ENCODE results near the gene LIPG. TPM values are rescaled to one million over a fixed set of nuclear protein-coding genes. Genes with fewer than 3 reads are reported as not detected.
"Not testable (repeated sequence)": the region's sequence is repeated elsewhere in the genome, so short reads cannot be mapped to it uniquely, and the experiment has no call there.

Gene LIPG
- total RNA-seq, 1 experiment from 2014 or later: 44.0 TPM

DNA sequence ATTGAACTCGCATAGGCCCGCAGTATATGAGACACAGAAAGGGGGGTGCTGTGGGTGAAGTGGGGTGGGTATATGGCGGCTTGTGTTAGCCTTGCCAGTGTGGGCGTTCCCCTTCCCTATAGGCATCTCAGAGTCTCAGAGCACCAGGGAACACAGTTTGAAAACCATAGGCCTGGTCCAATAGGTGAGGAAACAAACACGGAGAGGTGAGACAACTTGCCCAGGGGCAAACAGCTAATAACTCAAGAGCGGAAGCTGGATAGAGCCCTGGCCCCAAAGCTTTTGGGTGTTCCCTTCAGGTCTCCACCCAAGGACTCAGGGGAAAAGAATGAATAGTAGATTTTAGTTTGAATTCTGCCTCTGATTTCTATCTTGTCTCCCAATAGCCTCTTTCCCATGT, 7.9 kb downstream of the LIPG start:
- CTCF ChIA-PET: no interaction called here
- no TSS peak for BruUV-seq (replicated peaks)

DNA sequence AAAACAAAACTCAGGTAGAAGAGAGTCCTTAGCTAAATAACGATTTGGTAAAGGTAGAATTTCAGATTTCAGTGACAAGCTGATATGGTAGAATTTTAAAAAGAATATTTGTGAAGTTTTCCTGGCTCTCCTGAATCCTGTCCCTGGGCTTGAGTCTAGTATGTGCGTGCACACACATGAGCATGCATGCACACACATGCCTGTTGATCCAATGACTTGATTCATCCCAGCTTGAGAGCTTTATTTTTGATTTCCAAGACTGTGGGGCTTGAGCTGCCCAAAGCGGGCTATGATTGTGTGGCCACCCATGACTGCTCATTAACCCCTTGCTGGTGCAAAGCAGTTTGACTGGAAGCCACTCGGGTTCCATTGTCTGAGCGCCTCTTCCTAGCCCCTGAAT, 9.0 kb downstream of the LIPG start:
- CTCF ChIA-PET: no interaction called here
- no peaks in the 10 kb centered on the region for H3K4me1 Mint-ChIP-seq (ENCODE audit: low read depth, unreplicated experiment)
- no peaks in the 10 kb centered on the region for H3K27me3 Mint-ChIP-seq (ENCODE audit: unreplicated experiment)
- intact Hi-C loops (cut with micrococcal nuclease; ENCODE audit: unreplicated experiment): no loop called here
- TF ChIP-seq CTCF (IDR thresholded peaks at IDR 0.05; ENCODE audit: unreplicated experiment): no peak
- no peak overlapping the region for H3K27ac Mint-ChIP-seq (ENCODE audit: unreplicated experiment)
- no peak overlapping the region for H3K4me3 Mint-ChIP-seq (ENCODE audit: low read depth, unreplicated experiment)
- no TSS peak for BruUV-seq (replicated peaks)
- no peaks in the 10 kb centered on the region for H3K9me3 Mint-ChIP-seq (ENCODE audit: low read depth, unreplicated experiment)
- no peak for DNase-seq
- peaks cover 66% of the 10 kb centered on the region for H3K36me3 Mint-ChIP-seq (ENCODE audit: insufficient read depth, unreplicated experiment)

More for the DNA sequence above, 7.9 kb downstream of the LIPG start:
- H3K27ac Mint-ChIP-seq (ENCODE audit: unreplicated experiment): no peak overlapping the region
- peaks cover 56% of the 10 kb centered on the region for H3K36me3 Mint-ChIP-seq (ENCODE audit: insufficient read depth, unreplicated experiment)
- H3K9me3 Mint-ChIP-seq (ENCODE audit: low read depth, unreplicated experiment): no peaks in the 10 kb centered on the region
- no peaks in the 10 kb centered on the region for H3K4me1 Mint-ChIP-seq (ENCODE audit: low read depth, unreplicated experiment)
- H3K4me3 Mint-ChIP-seq (ENCODE audit: low read depth, unreplicated experiment): no peak overlapping the region
- no peak for TF ChIP-seq CTCF (IDR thresholded peaks at IDR 0.05; ENCODE audit: unreplicated experiment)
- intact Hi-C loops (cut with micrococcal nuclease; ENCODE audit: unreplicated experiment): no loop called here
- H3K27me3 Mint-ChIP-seq (ENCODE audit: unreplicated experiment): no peaks in the 10 kb centered on the region
- no peak for DNase-seq

DNA sequence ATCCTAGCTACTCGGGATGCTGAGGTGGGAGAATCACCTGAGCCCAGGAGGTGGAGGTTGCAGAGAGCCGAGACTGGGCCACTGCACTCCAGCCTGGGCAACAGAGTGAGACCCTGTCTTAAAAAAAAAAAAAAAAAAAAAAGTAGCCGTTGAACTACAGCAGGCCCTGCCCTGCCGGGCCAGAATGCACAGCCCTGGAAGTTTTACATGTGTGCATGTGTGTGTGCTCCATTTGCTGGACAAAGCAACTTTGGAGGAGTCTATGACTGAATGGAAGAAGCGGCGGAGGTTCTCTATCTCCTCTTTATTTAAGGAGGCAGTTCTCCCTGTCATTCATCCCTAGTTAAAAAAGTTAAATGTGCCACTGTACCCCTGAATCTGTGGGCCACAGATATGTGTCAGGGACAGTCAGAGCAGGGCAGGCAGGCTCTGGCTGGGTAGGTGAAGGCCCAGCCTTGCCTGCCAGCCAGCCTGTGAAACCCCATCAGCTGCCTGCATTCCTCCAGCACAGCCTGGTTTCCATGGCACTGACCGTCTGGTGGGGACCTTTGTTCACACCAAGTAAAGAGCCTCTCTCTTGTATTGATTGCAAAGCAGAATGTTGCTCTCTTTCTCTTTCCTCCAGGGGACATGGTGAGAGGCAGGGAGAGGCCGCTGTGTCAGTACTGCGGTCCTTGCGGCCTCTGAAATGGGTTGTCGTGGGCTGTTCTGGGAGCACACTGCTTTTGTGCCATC, 10.9 kb downstream of the LIPG start:
- no peak for DNase-seq
- H3K27me3 Mint-ChIP-seq (ENCODE audit: unreplicated experiment): no peaks in the 10 kb centered on the region
- CTCF ChIA-PET: interaction anchor here (0.8 kb wide), 1 partner anchor 149 kb away, joined by 7 read pairs; no protein-coding TSS in a partner anchor
- no TSS peak for BruUV-seq (replicated peaks)
- no peaks in the 10 kb centered on the region for H3K9me3 Mint-ChIP-seq (ENCODE audit: low read depth, unreplicated experiment)
- no peak overlapping the region for H3K4me3 Mint-ChIP-seq (ENCODE audit: low read depth, unreplicated experiment)
- H3K4me1 Mint-ChIP-seq (ENCODE audit: low read depth, unreplicated experiment): no peaks in the 10 kb centered on the region
- TF ChIP-seq CTCF (IDR thresholded peaks at IDR 0.05; ENCODE audit: unreplicated experiment): no peak
- intact Hi-C loops (cut with micrococcal nuclease; ENCODE audit: unreplicated experiment): no loop called here
- H3K36me3 Mint-ChIP-seq (ENCODE audit: insufficient read depth, unreplicated experiment): peaks cover 58% of the 10 kb centered on the region
- H3K27ac Mint-ChIP-seq (ENCODE audit: unreplicated experiment): no peak overlapping the region

GRCh38 chr18:49573835-49574234, 12.0 kb downstream of the LIPG start:
- no peak for DNase-seq
- no peaks in the 10 kb centered on the region for H3K4me1 Mint-ChIP-seq (ENCODE audit: low read depth, unreplicated experiment)
- H3K27ac Mint-ChIP-seq (ENCODE audit: unreplicated experiment): no peak overlapping the region
- no peaks in the 10 kb centered on the region for H3K9me3 Mint-ChIP-seq (ENCODE audit: low read depth, unreplicated experiment)
- peaks cover 48% of the 10 kb centered on the region for H3K36me3 Mint-ChIP-seq (ENCODE audit: insufficient read depth, unreplicated experiment)
- intact Hi-C loops (cut with micrococcal nuclease; ENCODE audit: unreplicated experiment): no loop called here
- H3K27me3 Mint-ChIP-seq (ENCODE audit: unreplicated experiment): no peaks in the 10 kb centered on the region
- CTCF ChIA-PET: no interaction called here
- no peak overlapping the region for H3K4me3 Mint-ChIP-seq (ENCODE audit: low read depth, unreplicated experiment)
- BruUV-seq (replicated peaks): no TSS peak
- TF ChIP-seq CTCF (IDR thresholded peaks at IDR 0.05; ENCODE audit: unreplicated experiment): no peak

DNA sequence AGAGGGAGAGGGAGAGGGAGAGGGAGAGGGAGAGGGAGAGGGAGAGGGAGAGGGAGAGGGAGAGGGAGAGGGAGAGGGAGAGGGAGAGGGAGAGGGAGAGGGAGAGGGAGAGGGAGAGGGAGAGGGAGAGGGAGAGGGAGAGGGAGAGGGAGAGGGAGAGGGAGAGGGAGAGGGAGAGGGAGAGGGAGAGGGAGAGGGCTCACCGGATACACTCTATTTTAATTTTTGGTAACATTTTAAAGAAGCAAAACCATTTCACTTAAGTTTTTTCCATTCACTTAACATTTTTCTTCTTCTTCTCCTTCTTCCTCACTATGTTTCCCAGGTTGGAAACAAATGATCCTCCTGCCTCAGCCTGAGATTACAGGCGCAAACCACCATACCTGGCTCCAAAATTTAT, 17.2 kb downstream of the LIPG start:
- BruUV-seq (replicated peaks); CTCF ChIA-PET; H3K4me3 Mint-ChIP-seq (ENCODE audit: low read depth, unreplicated experiment); H3K4me1 Mint-ChIP-seq (ENCODE audit: low read depth, unreplicated experiment); H3K27ac Mint-ChIP-seq (ENCODE audit: unreplicated experiment); intact Hi-C loops (cut with micrococcal nuclease; ENCODE audit: unreplicated experiment); H3K9me3 Mint-ChIP-seq (ENCODE audit: low read depth, unreplicated experiment); H3K27me3 Mint-ChIP-seq (ENCODE audit: unreplicated experiment); DNase-seq: not testable (repeated sequence)
- peaks cover 53% of the 10 kb centered on the region for H3K36me3 Mint-ChIP-seq (ENCODE audit: insufficient read depth, unreplicated experiment)

- H3K36me3 Mint-ChIP-seq (ENCODE audit: insufficient read depth, unreplicated experiment): peaks cover 48% of the 10 kb centered on the region
- CTCF ChIA-PET; H3K27me3 Mint-ChIP-seq (ENCODE audit: unreplicated experiment); H3K27ac Mint-ChIP-seq (ENCODE audit: unreplicated experiment); DNase-seq; intact Hi-C loops (cut with micrococcal nuclease; ENCODE audit: unreplicated experiment); H3K4me3 Mint-ChIP-seq (ENCODE audit: low read depth, unreplicated experiment); BruUV-seq (replicated peaks); H3K9me3 Mint-ChIP-seq (ENCODE audit: low read depth, unreplicated experiment); H3K4me1 Mint-ChIP-seq (ENCODE audit: low read depth, unreplicated experiment): not testable (repeated sequence)
These were observed 17.7 kb downstream of the LIPG start for GRCh38 chr18:49579583-49579982.
